DND-41 (cell line): ENCODE measurements around the gene IFRD1.

Experiments used
- ATAC-seq: fragments of 200-7000 bp; cut with Tn5 transposase; 3 replicates; pipeline ENCODE4 v1.9.1; 2021; ENCODE audit warnings: low read depth; ENCODE audit not compliant: insufficient read depth
- DNase-seq: peaks from one replicate; pipeline ENCODE4 v3.0.0-alpha.2; 2020
- H2AFZ ChIP-seq: 2 replicates; pipeline ENCODE4 v1.6.0; 2012; ENCODE audit warnings: low read depth, low read length
- H3K27ac ChIP-seq: 2 replicates; pipeline ENCODE4 v1.5.1; 2012; ENCODE audit warnings: low read length, inconsistent platforms
- H3K27me3 ChIP-seq: fragments of 200-600 bp; sonication (generic); 2 replicates; pipeline ENCODE4 v1.6.0; 2012; ENCODE audit warnings: low read length, mild to moderate bottlenecking, inconsistent platforms; ENCODE audit not compliant: insufficient read depth, poor library complexity
- H3K36me3 ChIP-seq: 2 replicates; pipeline ENCODE4 v1.5.1; 2012; ENCODE audit warnings: low read length, inconsistent platforms; ENCODE audit not compliant: insufficient read depth
- H3K4me1 ChIP-seq: 2 replicates; pipeline ENCODE4 v1.5.1; 2012; ENCODE audit warnings: mild to moderate bottlenecking, low read length; ENCODE audit not compliant: insufficient read depth
- H3K4me2 ChIP-seq: 2 replicates; pipeline ENCODE4 v1.6.0; 2012; ENCODE audit warnings: mild to moderate bottlenecking, moderate library complexity, low read length, inconsistent platforms; ENCODE audit not compliant: insufficient read depth
- H3K4me3 ChIP-seq, 2 experiments: fragments of 200-600 bp in 1 of 2; shearing (Covaris generic) in 1 of 2; 2 replicates each; pipeline ENCODE4 v1.5.1; 2012 to 2016; ENCODE audit warnings: inconsistent platforms in 2 of 2, low read length in 2 of 2, mild to moderate bottlenecking in 2 of 2, low read depth in 1 of 2, moderate library complexity in 1 of 2
- H3K79me2 ChIP-seq: 2 replicates; pipeline ENCODE4 v1.6.0; 2012; ENCODE audit warnings: low read length, inconsistent platforms; ENCODE audit not compliant: insufficient read depth
- H3K9ac ChIP-seq: 2 replicates; pipeline ENCODE4 v1.6.0; 2012; ENCODE audit warnings: low read depth, mild to moderate bottlenecking, inconsistent platforms, low read length, moderate library complexity
- H3K9me3 ChIP-seq: 2 replicates; pipeline ENCODE4 v1.5.1; 2012; ENCODE audit warnings: low read length, moderate library complexity, mild to moderate bottlenecking, inconsistent platforms; ENCODE audit not compliant: insufficient read depth, severe bottlenecking
- H4K20me1 ChIP-seq: 2 replicates; pipeline ENCODE4 v1.6.0; 2012; ENCODE audit warnings: low read length; ENCODE audit not compliant: insufficient read depth
- EZH2 ChIP-seq: IDR thresholded peaks from 3 replicates; pipeline ENCODE4 v1.6.1; 2012; ENCODE audit warnings: borderline replicate concordance, low read depth, mild to moderate bottlenecking, moderate library complexity, low read length, inconsistent platforms; ENCODE audit not compliant: severe bottlenecking
- TF ChIP-seq, protein P1 (sequence below): IDR thresholded peaks from 2 replicates; pipeline ENCODE4 v1.5.1; 2012; ENCODE audit warnings: borderline replicate concordance, low read length, moderate library complexity, mild to moderate bottlenecking; ENCODE audit not compliant: poor library complexity, severe bottlenecking; ENCODE audit errors: extremely low read depth

IFRD1 gene

DNA sequence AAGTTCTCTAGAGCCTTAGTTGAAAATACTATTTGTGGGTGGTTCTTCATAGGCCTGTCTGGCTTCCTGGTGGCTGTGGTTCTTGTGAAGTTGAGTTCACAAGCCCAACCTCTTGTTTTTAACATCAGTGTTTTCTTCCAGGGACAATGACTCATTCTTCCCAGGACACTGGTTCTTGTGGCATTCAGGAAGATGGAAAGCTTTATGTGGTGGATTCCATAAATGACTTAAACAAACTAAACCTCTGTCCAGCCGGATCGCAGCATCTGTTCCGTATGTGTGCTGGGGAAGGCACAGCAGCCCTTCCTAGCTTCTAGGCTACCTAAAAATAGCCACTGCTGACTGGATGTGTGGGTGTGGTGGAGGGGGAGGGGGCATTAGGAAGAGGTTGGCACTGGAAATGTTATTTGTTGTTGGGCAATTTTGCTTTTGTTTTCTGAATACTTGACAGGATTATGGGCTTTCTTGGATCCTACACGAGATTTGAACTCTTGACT lies 34.5 kb downstream of the IFRD1 start:
- Histone ChIP-seq H3K4me3 (no peak overlapping the region), H3K4me2 (no peak overlapping the region), H3K27ac (no peak overlapping the region), H3K9ac (no peak overlapping the region), H3K27me3 (no peaks in the 10 kb centered on the region), H4K20me1 (no peaks in the 10 kb centered on the region), H3K36me3 (peaks cover 12% of the 10 kb centered on the region), H3K9me3 (no peaks in the 10 kb centered on the region), H2AFZ (no peak overlapping the region), H3K4me1 (no peaks in the 10 kb centered on the region), H3K79me2 (no peaks in the 10 kb centered on the region)
- ATAC-seq (peak; percentile 53; the same call in 1 of the 3 replicates), DNase-seq (no peak)
- TF ChIP-seq, protein P1, sequence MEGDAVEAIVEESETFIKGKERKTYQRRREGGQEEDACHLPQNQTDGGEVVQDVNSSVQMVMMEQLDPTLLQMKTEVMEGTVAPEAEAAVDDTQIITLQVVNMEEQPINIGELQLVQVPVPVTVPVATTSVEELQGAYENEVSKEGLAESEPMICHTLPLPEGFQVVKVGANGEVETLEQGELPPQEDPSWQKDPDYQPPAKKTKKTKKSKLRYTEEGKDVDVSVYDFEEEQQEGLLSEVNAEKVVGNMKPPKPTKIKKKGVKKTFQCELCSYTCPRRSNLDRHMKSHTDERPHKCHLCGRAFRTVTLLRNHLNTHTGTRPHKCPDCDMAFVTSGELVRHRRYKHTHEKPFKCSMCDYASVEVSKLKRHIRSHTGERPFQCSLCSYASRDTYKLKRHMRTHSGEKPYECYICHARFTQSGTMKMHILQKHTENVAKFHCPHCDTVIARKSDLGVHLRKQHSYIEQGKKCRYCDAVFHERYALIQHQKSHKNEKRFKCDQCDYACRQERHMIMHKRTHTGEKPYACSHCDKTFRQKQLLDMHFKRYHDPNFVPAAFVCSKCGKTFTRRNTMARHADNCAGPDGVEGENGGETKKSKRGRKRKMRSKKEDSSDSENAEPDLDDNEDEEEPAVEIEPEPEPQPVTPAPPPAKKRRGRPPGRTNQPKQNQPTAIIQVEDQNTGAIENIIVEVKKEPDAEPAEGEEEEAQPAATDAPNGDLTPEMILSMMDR = no peak
- no peak for TF ChIP-seq EZH2

DNA sequence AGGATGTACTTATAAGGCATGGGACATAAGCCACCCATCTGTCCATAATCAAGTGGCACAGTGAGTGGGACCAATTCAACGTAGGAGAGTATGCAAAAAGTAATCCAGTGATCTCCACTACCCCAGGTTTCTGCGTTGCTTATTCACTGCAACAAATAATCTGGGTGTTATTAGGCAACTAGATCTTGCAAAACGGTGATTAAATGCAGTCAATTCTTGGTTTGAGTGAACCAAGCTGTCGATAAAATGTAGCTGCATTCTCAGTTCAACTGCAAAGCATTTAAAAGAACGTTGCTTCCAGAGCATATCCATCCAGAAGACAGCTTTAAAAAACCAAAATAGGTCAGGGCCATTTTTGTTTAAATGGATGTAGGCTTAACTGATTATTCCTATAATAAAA lies 35.5 kb downstream of the IFRD1 start:
- Histone ChIP-seq H3K27me3 (no peaks in the 10 kb centered on the region), H3K36me3 (peaks cover 6% of the 10 kb centered on the region; the same call in 1 of the 2 replicates), H4K20me1 (no peaks in the 10 kb centered on the region), H3K27ac (no peak overlapping the region), H3K4me3 (no peak overlapping the region), H3K4me2 (no peak overlapping the region), H3K79me2 (no peaks in the 10 kb centered on the region), H3K9ac (no peak overlapping the region), H3K9me3 (no peaks in the 10 kb centered on the region), H2AFZ (no peak overlapping the region), H3K4me1 (no peaks in the 10 kb centered on the region)
- no peak for DNase-seq
- no peak for TF ChIP-seq EZH2
- TF ChIP-seq, protein P1 = no peak
- ATAC-seq = no peak

DNA sequence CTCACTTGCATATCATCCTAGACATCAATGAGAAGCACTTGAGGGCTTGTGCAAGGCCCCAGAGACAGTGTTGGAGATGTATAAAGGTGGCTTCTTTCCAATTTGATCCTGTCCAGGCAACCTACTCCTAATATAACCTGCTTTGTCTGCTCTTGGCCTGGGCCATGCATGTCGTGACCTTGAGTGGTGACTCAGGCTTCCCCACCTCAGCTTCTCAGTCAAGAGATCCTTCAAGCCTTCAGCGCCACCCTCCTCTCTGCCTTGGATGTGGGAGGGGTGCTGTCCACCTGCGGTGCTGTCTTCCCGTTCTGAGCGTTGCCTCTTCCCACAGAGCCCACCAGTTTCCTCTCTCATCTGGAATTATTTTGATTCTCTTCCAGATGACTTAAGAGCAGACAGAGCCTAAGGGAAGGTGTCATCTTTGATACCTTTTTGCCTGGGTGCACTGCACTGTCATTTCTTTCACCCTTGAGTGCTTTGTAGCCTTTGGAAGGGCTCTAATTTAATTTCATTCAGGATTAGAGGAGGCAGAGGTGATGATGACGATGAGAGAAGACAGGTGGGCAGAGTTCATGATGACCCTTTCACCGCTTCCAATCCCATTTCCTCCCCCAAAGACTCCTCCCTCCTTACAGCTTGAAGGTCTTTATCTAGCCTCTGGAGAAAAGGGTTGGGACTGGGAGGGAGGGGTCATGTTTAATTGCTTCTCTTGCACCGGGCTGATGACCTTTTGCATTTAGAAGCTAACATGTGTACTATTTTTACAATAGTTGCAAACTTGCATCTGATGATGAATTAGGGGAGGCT lies 37.4 kb downstream of the IFRD1 start:
- TF ChIP-seq EZH2 = no peak
- TF ChIP-seq, protein P1 = no peak
- no peak overlapping the region for H3K9ac ChIP-seq
- H3K4me3 ChIP-seq = no peak overlapping the region
- H3K27ac ChIP-seq = no peak overlapping the region
- no peaks in the 10 kb centered on the region for H3K27me3 ChIP-seq
- no peak overlapping the region for H2AFZ ChIP-seq
- DNase-seq (no peak), ATAC-seq (no peak)
- no peaks in the 10 kb centered on the region for H4K20me1 ChIP-seq
- H3K9me3 ChIP-seq = no peaks in the 10 kb centered on the region
- no peak overlapping the region for H3K4me2 ChIP-seq
- H3K36me3 ChIP-seq = peaks cover 6% of the 10 kb centered on the region; the same call in 1 of the 2 replicates
- no peaks in the 10 kb centered on the region for H3K4me1 ChIP-seq
- H3K79me2 ChIP-seq = no peaks in the 10 kb centered on the region
